Measurements from ENCODE around the gene GYS1.

DNA sequence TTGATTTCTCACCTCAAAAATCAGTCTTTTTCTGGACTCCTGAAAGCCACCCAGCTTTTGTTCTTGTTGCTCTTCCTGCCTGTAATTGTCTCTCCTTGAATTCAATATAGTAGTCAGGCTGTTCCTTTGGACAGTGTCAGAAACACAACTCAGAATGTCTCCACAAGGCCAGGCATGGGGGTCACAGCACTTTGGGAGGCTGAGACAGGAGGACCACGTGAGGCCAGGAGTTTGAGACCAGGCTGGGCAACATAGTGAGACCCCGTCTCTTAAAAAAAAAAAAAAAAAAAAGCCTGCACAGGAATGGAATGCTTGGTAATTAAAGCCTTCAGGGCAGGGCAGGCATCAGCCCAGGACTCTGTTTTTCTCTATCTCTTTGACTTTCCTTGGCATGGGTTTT is 47.3 kb downstream of the GYS1 start:
- TF ChIP-seq, protein P1, sequence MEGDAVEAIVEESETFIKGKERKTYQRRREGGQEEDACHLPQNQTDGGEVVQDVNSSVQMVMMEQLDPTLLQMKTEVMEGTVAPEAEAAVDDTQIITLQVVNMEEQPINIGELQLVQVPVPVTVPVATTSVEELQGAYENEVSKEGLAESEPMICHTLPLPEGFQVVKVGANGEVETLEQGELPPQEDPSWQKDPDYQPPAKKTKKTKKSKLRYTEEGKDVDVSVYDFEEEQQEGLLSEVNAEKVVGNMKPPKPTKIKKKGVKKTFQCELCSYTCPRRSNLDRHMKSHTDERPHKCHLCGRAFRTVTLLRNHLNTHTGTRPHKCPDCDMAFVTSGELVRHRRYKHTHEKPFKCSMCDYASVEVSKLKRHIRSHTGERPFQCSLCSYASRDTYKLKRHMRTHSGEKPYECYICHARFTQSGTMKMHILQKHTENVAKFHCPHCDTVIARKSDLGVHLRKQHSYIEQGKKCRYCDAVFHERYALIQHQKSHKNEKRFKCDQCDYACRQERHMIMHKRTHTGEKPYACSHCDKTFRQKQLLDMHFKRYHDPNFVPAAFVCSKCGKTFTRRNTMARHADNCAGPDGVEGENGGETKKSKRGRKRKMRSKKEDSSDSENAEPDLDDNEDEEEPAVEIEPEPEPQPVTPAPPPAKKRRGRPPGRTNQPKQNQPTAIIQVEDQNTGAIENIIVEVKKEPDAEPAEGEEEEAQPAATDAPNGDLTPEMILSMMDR (conservative IDR thresholded peaks at IDR 0.05 in 1 of 2, IDR thresholded peaks at IDR 0.05 in 1 of 2; ENCODE audit: low read depth in 1 of 2, low read length in 2 of 2): no peak
- no peak for TF ChIP-seq EZH2 (IDR thresholded peaks at IDR 0.05; ENCODE audit: low read length, missing control alignments)

Measured in fibroblast of lung (primary cell).